BE2C (cell line): ENCODE measurements around the gene OTC.

Experiments
- DNase-seq: peaks from one replicate; pipeline ENCODE4 v3.0.0-alpha.2; 2020
- H3K27me3 ChIP-seq: fragments of 250-450 bp; sonication (Bioruptor Pico); 2 replicates; pipeline ENCODE4 v1.5.1; 2020; ENCODE audit warnings: mild to moderate bottlenecking
- H3K36me3 ChIP-seq: fragments of 250-450 bp; sonication (Bioruptor Pico); 2 replicates; pipeline ENCODE4 v1.5.1; 2020; ENCODE audit warnings: mild to moderate bottlenecking
- H3K4me1 ChIP-seq: fragments of 250-450 bp; sonication (Bioruptor Pico); 2 replicates; pipeline ENCODE4 v1.5.1; 2020
- H3K4me3 ChIP-seq: 2 replicates; pipeline ENCODE4 v1.5.1; 2011; ENCODE audit warnings: low read depth, low read length
- H3K9me3 ChIP-seq: fragments of 250-450 bp; sonication (Bioruptor Pico); 2 replicates; pipeline ENCODE4 v1.5.1; 2020
- TF ChIP-seq, protein P1 (sequence below): IDR thresholded peaks from 2 replicates; pipeline ENCODE4 v1.5.1; 2012; ENCODE audit warnings: mild to moderate bottlenecking, low read depth, low read length

The OTC gene

DNA sequence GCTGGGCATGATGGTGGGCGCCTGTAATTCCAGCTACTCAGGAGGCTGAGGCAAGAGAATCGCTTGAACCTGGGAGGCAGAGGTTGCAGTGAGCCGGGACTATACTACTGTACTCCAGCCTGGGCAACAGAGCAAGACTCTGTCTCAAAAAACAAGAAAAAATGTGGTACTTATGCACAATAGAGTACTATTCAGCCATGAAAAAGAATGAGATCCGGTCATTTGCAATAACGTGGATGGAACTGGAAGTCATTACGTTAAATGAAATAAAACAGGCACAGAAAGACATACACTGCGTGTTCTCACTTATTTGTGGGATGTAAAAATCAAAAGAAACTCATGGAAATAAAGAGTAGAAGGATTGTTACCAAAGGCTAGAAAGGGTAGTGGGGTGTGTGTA, 37.2 kb upstream of the OTC start:
- TF ChIP-seq, protein P1, sequence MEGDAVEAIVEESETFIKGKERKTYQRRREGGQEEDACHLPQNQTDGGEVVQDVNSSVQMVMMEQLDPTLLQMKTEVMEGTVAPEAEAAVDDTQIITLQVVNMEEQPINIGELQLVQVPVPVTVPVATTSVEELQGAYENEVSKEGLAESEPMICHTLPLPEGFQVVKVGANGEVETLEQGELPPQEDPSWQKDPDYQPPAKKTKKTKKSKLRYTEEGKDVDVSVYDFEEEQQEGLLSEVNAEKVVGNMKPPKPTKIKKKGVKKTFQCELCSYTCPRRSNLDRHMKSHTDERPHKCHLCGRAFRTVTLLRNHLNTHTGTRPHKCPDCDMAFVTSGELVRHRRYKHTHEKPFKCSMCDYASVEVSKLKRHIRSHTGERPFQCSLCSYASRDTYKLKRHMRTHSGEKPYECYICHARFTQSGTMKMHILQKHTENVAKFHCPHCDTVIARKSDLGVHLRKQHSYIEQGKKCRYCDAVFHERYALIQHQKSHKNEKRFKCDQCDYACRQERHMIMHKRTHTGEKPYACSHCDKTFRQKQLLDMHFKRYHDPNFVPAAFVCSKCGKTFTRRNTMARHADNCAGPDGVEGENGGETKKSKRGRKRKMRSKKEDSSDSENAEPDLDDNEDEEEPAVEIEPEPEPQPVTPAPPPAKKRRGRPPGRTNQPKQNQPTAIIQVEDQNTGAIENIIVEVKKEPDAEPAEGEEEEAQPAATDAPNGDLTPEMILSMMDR = no peak
- no peaks in the 10 kb centered on the region for H3K36me3 ChIP-seq

DNA sequence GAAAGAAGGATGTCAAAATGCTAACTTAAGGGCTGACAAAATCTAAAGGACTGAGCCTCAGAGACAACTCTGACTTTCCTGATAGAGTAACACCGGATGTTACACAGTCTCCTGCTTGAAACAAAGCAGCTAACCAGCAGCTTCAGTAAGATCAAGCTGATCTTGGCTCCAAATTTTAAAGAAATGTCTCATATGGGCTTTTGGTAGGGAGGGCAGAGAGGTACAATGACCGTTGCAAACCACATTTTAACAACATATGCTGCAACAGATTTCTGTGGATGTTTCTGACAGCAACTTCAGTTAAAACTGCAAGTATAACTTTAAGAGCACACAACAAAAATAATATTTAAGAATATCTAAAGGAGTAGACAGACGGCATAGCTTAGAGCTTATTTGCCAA, 34.2 kb upstream of the OTC start:
- no peak for DNase-seq
- H3K9me3 ChIP-seq = no peaks in the 10 kb centered on the region
- H3K4me1 ChIP-seq = no peaks in the 10 kb centered on the region
- TF ChIP-seq, protein P1 = no peak
- no peaks in the 10 kb centered on the region for H3K36me3 ChIP-seq
- H3K27me3 ChIP-seq = no peaks in the 10 kb centered on the region
- H3K4me3 ChIP-seq = no peak overlapping the region

More for the DNA sequence above, 37.2 kb upstream of the OTC start:
- DNase-seq = no peak
- no peaks in the 10 kb centered on the region for H3K9me3 ChIP-seq
- no peaks in the 10 kb centered on the region for H3K4me1 ChIP-seq
- no peak overlapping the region for H3K4me3 ChIP-seq
- H3K27me3 ChIP-seq = no peaks in the 10 kb centered on the region

DNA sequence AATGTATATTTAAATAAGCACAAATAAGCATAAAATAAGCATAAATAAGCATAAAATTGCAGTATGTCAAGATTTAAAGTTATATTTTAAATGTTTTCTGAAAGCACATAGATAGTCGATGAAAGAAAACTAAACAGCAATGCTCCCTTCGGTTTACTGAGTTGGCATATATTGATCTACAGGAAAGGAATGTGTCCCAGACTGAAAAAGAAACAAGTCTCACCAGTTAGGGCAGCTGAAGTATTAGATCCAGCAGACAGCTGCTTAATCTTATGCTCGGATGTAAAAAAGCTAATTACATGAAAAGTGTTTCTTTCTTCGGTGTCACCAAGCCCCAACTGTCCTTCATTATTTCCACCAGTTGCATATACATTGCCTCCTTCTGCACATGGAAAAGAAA, 33.8 kb upstream of the OTC start:
- Histone ChIP-seq H3K4me3 (no peak overlapping the region), H3K27me3 (no peaks in the 10 kb centered on the region), H3K4me1 (no peaks in the 10 kb centered on the region), H3K9me3 (no peaks in the 10 kb centered on the region), H3K36me3 (no peaks in the 10 kb centered on the region)
- TF ChIP-seq, protein P1 = no peak
- DNase-seq = no peak

DNA sequence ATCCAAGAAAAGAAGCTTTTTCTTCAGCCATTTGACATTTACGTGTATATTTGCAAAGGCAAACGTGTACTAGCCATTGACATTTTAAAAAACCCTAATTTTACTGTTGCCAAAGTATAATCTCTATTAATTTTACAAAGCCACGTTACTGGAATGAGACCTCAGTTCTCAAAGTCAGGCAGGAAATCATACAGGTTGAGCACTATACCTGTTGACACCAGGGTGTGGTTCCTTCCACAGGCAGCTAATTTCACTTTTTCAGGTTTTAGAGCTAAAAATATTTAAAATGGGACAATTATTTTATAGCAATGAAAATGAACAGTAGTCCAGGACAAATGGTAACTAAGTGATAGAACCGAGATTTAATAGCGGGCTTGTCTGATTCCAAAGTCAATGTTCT, 31.6 kb upstream of the OTC start:
- DNase-seq = no peak

DNA sequence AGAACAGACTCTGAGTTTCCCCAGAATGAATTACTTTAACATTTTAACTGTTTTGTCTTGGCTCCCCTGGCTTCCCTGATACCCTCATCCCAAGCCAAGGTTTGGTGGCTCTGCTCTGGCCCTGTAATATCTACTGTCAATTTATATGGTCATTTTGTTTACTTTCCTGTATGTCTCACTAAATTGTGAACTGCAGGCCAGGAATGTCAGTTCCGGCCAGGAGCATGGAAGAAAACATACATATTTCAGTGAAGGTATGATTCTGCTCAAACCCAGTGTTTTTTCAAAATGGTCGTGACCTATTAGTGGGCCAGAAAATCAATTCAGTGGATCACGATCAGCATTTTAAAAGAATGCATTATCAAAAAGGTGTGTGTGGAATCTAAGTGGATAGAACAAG, 26.3 kb upstream of the OTC start:
- DNase-seq = no peak
- H3K4me1 ChIP-seq = no peaks in the 10 kb centered on the region

More for the DNA sequence above, 31.6 kb upstream of the OTC start:
- Histone ChIP-seq H3K9me3 (no peaks in the 10 kb centered on the region), H3K27me3 (no peaks in the 10 kb centered on the region), H3K4me1 (no peaks in the 10 kb centered on the region), H3K4me3 (no peak overlapping the region), H3K36me3 (no peaks in the 10 kb centered on the region)
- TF ChIP-seq, protein P1 = no peak

DNA sequence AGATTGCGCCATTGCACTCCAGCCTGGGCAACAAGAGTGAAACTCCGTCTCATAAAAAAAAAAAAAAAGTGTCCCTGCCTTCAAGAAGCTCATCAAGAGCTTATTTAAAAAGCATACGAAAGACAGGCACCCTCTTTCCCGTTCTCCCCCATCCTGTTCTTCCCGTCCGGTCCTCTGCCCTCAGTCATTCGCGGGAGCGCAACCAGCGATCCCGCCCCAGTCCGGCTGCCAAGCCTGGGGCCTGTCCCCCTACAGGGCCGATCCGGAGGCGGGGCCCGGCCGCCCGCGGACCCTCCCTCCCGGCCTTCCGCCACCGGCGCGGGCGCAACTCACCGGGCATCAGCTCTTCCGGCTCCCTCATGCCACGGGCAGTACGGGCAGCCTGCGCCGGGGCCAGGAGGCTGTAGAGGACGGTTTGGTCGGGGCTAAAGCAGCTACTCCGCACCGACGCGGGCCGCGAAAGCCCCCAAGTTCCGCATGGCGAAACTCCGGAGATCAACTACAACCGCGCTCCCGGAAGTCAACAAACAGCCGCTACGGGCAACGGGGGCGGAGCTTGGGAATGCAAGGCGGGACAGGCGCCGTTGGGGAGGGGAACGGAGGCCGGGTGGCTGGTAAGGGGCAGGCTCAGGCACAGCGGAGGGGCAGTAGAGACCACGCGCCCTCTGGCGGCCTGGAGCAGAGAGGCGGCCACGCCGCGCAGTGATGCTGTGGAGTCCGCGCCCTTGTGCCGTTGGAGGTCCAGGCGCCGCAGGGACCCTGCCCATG, 25.2 kb upstream of the OTC start, which contains the start of gene RPGR:
Gene RPGR, minus strand, starts transcription at position 503 of the 768 bp plus-strand sequence. Its CDS starts 142 bp downstream, at position 361.
- DNase-seq = peak; percentile 94
- no peaks in the 10 kb centered on the region for H3K27me3 ChIP-seq
- peak within 1 kb of the TSS; percentile 72 for H3K4me3 ChIP-seq
- no peaks in the 10 kb centered on the region for H3K9me3 ChIP-seq
- no peaks in the 10 kb centered on the region for H3K4me1 ChIP-seq
- TF ChIP-seq, protein P1 = peak; percentile 67
- no peaks in the 10 kb centered on the region for H3K36me3 ChIP-seq

More for the DNA sequence above, 26.3 kb upstream of the OTC start:
- H3K4me3 ChIP-seq = no peak overlapping the region
- H3K36me3 ChIP-seq = no peaks in the 10 kb centered on the region
- no peaks in the 10 kb centered on the region for H3K27me3 ChIP-seq
- no peaks in the 10 kb centered on the region for H3K9me3 ChIP-seq
- TF ChIP-seq, protein P1 = no peak
